ENCODE data around the gene PEX7. TPM values are rescaled to one million over a fixed set of nuclear protein-coding genes. Genes with fewer than 3 reads are reported as not detected.

The PEX7 gene
- total RNA-seq, 1 experiment from 2014 or later: 9.9 TPM

DNA sequence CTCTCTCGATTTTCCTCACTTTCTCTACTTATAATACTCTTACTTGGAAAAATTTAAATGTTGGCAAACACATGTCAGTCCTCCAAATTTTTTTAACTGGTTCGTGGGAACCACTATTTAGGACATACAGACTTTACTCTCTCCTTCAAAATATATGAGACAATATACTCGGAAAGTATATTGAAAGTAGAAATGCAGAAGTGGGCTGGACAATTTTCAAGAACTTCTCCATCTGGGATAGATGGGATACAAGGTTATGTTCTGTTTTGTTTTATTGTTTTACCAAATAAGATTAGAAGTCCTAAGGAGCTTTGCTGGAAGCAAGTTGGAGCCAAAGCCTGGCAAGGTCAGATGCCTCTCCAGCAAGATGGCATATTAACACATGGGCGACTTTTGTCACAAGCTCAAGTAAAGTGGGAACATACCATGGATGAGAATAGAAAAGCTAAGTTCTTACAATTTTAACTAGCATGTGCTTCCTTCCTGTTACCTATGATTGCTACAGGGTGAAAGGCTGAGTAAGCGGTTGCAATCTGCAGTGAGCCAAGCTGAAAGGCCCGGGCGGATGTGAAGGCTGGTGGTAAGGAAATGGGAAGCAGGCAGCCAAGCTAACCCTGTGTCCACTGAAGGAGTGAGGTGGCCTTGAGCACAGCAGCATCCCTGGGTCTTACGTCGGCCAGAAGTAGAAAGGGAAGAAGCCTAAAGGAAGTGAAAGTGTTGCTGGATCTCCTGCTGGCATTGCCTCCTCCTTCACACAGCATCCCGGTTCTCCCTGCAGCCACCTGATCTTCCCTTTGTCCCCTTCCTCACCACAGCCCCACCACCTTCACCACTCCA lies 37.3 kb upstream of the PEX7 start:
- Histone ChIP-seq H3K4me1 (ENCODE audit: insufficient read depth, low read length) (peaks cover 29% of the 10 kb centered on the region), H2AFZ (ENCODE audit: low read length) (no peak overlapping the region), H3K4me2 (ENCODE audit: low read length) (no peak overlapping the region), H3K9me2 (replicated peaks; ENCODE audit: low read length) (no peaks in the 10 kb centered on the region), H3K9ac (ENCODE audit: low read length) (no peak overlapping the region), H3K27me3 (ENCODE audit: low read length) (no peaks in the 10 kb centered on the region), H3K9me3 (ENCODE audit: low read length) (no peaks in the 10 kb centered on the region), H3K36me3 (ENCODE audit: low read depth, low read length) (no peaks in the 10 kb centered on the region), H3K27ac (ENCODE audit: low read length) (no peak overlapping the region), H3K4me3 (ENCODE audit: low read length) (no peak overlapping the region), H4K20me1 (ENCODE audit: low read length) (no peaks in the 10 kb centered on the region), H3K79me2 (ENCODE audit: low read length) (peaks cover 36% of the 10 kb centered on the region), H3F3A (ENCODE audit: low read length, unreplicated experiment) (no peaks in the 10 kb centered on the region)
- intact Hi-C loops (cut with micrococcal nuclease): no loop called here
- no peak for DNase-seq
- TF ChIP-seq, protein P1, sequence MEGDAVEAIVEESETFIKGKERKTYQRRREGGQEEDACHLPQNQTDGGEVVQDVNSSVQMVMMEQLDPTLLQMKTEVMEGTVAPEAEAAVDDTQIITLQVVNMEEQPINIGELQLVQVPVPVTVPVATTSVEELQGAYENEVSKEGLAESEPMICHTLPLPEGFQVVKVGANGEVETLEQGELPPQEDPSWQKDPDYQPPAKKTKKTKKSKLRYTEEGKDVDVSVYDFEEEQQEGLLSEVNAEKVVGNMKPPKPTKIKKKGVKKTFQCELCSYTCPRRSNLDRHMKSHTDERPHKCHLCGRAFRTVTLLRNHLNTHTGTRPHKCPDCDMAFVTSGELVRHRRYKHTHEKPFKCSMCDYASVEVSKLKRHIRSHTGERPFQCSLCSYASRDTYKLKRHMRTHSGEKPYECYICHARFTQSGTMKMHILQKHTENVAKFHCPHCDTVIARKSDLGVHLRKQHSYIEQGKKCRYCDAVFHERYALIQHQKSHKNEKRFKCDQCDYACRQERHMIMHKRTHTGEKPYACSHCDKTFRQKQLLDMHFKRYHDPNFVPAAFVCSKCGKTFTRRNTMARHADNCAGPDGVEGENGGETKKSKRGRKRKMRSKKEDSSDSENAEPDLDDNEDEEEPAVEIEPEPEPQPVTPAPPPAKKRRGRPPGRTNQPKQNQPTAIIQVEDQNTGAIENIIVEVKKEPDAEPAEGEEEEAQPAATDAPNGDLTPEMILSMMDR (conservative IDR thresholded peaks at IDR 0.05; ENCODE audit: low read depth, low read length): no peak
- TF ChIP-seq EZH2phosphoT487 (IDR thresholded peaks at IDR 0.05; ENCODE audit: borderline replicate concordance, low read length) (no peak), EZH2 (IDR thresholded peaks at IDR 0.05; ENCODE audit: low read length, unreplicated experiment) (no peak)
- BruUV-seq (replicated peaks): no TSS peak
- CTCF ChIA-PET: no interaction called here
- POLR2A ChIA-PET (ENCODE audit: unreplicated experiment): no interaction called here
- ATAC-seq: no peak

DNA sequence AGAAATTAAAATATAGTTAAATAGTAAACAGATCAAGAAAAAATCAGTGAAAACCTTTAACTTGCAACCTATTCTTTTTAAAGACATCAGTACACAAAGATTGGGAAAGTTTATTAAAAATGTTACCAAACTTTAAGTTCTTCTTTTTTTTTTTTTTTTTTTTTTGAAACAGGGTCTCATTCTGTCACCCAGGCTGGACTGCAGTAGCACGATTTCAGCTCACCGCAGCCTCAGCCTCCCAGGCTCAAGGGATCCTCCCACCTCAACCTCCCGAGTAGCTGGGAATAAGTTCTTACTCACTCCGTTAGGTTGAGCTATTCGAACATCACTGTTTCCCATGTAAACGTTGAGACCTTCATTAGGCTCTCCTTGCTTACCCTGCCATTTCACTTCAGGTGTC lies 35.7 kb upstream of the PEX7 start:
- BruUV-seq (replicated peaks): no TSS peak
- Histone ChIP-seq H3K9me2 (replicated peaks; ENCODE audit: low read length) (no peaks in the 10 kb centered on the region), H3F3A (ENCODE audit: low read length, unreplicated experiment) (no peaks in the 10 kb centered on the region), H3K27ac (ENCODE audit: low read length) (no peak overlapping the region), H3K4me3 (ENCODE audit: low read length) (no peak overlapping the region), H3K36me3 (ENCODE audit: low read depth, low read length) (no peaks in the 10 kb centered on the region), H3K9ac (ENCODE audit: low read length) (no peak overlapping the region), H2AFZ (ENCODE audit: low read length) (no peak overlapping the region), H3K4me1 (ENCODE audit: insufficient read depth, low read length) (peaks cover 35% of the 10 kb centered on the region), H3K9me3 (ENCODE audit: low read length) (no peaks in the 10 kb centered on the region), H3K4me2 (ENCODE audit: low read length) (no peak overlapping the region), H3K27me3 (ENCODE audit: low read length) (no peaks in the 10 kb centered on the region), H4K20me1 (ENCODE audit: low read length) (no peaks in the 10 kb centered on the region), H3K79me2 (ENCODE audit: low read length) (peaks cover 46% of the 10 kb centered on the region)
- CTCF ChIA-PET: no interaction called here
- ATAC-seq (no peak), DNase-seq (no peak)
- intact Hi-C loops (cut with micrococcal nuclease): no loop called here
- TF ChIP-seq EZH2 (IDR thresholded peaks at IDR 0.05; ENCODE audit: low read length, unreplicated experiment) (no peak), EZH2phosphoT487 (IDR thresholded peaks at IDR 0.05; ENCODE audit: borderline replicate concordance, low read length) (no peak)
- TF ChIP-seq, protein P1 (conservative IDR thresholded peaks at IDR 0.05; ENCODE audit: low read depth, low read length): no peak
- POLR2A ChIA-PET (ENCODE audit: unreplicated experiment): no interaction called here

DNA sequence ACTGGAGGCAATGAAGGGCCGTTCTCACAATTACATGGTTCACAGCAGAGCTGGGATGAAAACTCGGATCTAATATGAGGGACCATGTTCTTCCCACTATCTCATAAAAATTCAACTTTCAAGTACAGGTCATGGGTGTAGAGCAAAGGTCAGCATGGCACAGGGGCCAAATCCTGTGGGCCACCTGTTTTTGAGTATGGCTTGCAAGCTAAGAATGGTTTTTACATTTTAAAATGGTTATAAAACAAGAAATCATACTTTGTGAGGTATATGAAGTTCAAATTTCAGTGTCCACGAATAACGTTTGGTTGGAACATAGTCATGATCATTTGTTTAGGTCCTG lies 34.7 kb upstream of the PEX7 start:
- H3F3A ChIP-seq (ENCODE audit: low read length, unreplicated experiment): no peaks in the 10 kb centered on the region
- no peak overlapping the region for H2AFZ ChIP-seq (ENCODE audit: low read length)
- H3K4me1 ChIP-seq (ENCODE audit: insufficient read depth, low read length): peaks cover 26% of the 10 kb centered on the region
- BruUV-seq (replicated peaks): no TSS peak
- H3K79me2 ChIP-seq (ENCODE audit: low read length): peaks cover 46% of the 10 kb centered on the region
- CTCF ChIA-PET: no interaction called here
- TF ChIP-seq EZH2 (IDR thresholded peaks at IDR 0.05; ENCODE audit: low read length, unreplicated experiment) (no peak), EZH2phosphoT487 (IDR thresholded peaks at IDR 0.05; ENCODE audit: borderline replicate concordance, low read length) (no peak)
- TF ChIP-seq, protein P1 (conservative IDR thresholded peaks at IDR 0.05; ENCODE audit: low read depth, low read length): no peak
- H3K36me3 ChIP-seq (ENCODE audit: low read depth, low read length): no peaks in the 10 kb centered on the region
- no peaks in the 10 kb centered on the region for H3K9me3 ChIP-seq (ENCODE audit: low read length)
- POLR2A ChIA-PET (ENCODE audit: unreplicated experiment): no interaction called here
- ATAC-seq (no peak), DNase-seq (no peak)
- no peaks in the 10 kb centered on the region for H3K9me2 ChIP-seq (replicated peaks; ENCODE audit: low read length)
- H4K20me1 ChIP-seq (ENCODE audit: low read length): no peaks in the 10 kb centered on the region
- H3K4me2 ChIP-seq (ENCODE audit: low read length): peak overlapping the region; percentile 50
- 0 out of 2 replicates have a peak overlapping the region, but pooled peaks have one; percentile 18 for H3K27ac ChIP-seq (ENCODE audit: low read length)
- H3K27me3 ChIP-seq (ENCODE audit: low read length): no peaks in the 10 kb centered on the region
- H3K4me3 ChIP-seq (ENCODE audit: low read length): no peak overlapping the region
- no peak overlapping the region for H3K9ac ChIP-seq (ENCODE audit: low read length)
- intact Hi-C loops (cut with micrococcal nuclease): no loop called here

All from PC-3 (cell line).